GM19467 (cell line): ENCODE measurements around the gene NFIA.

ENCODE experiments used
- ATAC-seq: cut with Tn5 transposase; IDR thresholded peaks from one replicate; pipeline ENCODE4 v1.9.1; 2021; ENCODE audit warnings: mild to moderate bottlenecking, moderate library complexity; ENCODE audit not compliant: unreplicated experiment

Gene NFIA

GRCh38 chr1:61238359-61238665 lies 156.0 kb downstream of the NFIA start:
- ATAC-seq, result no peak

- ATAC-seq, result no peak
Observed at GRCh38 chr1:61240878-61241277, 158.5 kb downstream of the NFIA start.

- ATAC-seq, result no peak
Observed at GRCh38 chr1:61241411-61241838, 159.1 kb downstream of the NFIA start.

GRCh38 chr1:61241973-61242381 lies 159.6 kb downstream of the NFIA start:
- no peak for ATAC-seq

- no peak for ATAC-seq
Observed at GRCh38 chr1:61244114-61244513, 161.8 kb downstream of the NFIA start.

GRCh38 chr1:61245696-61246400 lies 163.5 kb downstream of the NFIA start:
- no peak for ATAC-seq

GRCh38 chr1:61247051-61247825 lies 164.9 kb downstream of the NFIA start:
- ATAC-seq, result no peak

- ATAC-seq, result no peak
Observed at GRCh38 chr1:61247881-61248752, 165.8 kb downstream of the NFIA start.

GRCh38 chr1:61250933-61251332 lies 168.6 kb downstream of the NFIA start:
- no peak for ATAC-seq

- no peak for ATAC-seq
Observed at GRCh38 chr1:61253059-61253735, 170.8 kb downstream of the NFIA start.

GRCh38 chr1:61253912-61254633 lies 171.7 kb downstream of the NFIA start:
- ATAC-seq, result no peak

GRCh38 chr1:61254634-61255357 lies 172.4 kb downstream of the NFIA start:
- no peak for ATAC-seq

- no peak for ATAC-seq
Observed at GRCh38 chr1:61255358-61255703, 173.0 kb downstream of the NFIA start.

GRCh38 chr1:61259379-61260148 lies 177.2 kb downstream of the NFIA start:
- no peak for ATAC-seq

- no peak for ATAC-seq
Observed at GRCh38 chr1:61260171-61260570, 177.8 kb downstream of the NFIA start.

GRCh38 chr1:61261595-61261994 lies 179.2 kb downstream of the NFIA start:
- ATAC-seq, result no peak

- no peak for ATAC-seq
Observed at GRCh38 chr1:61263905-61264824, 181.8 kb downstream of the NFIA start.

- ATAC-seq, result no peak
Observed at GRCh38 chr1:61264825-61265242, 182.5 kb downstream of the NFIA start.
